GM19043 (cell line): ENCODE results near the gene RNH1.
"Not testable (repeated sequence)": the region's sequence is repeated elsewhere in the genome, so short reads cannot be mapped to it uniquely, and the experiment has no call there.

Source experiments
- ATAC-seq: cut with Tn5 transposase; IDR thresholded peaks from one replicate; pipeline ENCODE4 v1.9.1; 2021; ENCODE audit warnings: low read depth; ENCODE audit not compliant: unreplicated experiment

Gene RNH1

DNA sequence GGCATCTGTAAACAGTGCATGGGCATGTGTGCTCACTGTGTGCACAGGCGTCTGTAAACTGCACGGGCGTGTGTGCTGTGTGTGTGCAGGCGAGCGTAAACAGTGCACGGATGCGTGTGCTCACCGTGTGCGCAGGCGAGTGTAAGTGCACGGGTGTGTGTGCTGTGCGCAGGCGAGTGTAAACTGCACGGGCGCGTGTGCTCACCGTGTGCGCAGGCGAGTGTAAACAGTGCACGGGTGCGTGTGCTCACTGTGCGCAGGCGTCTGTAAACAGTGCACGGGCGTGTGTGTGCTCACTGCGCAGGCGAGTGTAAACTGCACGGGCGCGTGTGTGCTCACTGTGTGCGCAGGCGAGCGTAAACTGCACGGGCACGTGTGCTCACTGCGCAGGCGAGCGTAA, 22.4 kb downstream of the RNH1 start:
- no peak for ATAC-seq

DNA sequence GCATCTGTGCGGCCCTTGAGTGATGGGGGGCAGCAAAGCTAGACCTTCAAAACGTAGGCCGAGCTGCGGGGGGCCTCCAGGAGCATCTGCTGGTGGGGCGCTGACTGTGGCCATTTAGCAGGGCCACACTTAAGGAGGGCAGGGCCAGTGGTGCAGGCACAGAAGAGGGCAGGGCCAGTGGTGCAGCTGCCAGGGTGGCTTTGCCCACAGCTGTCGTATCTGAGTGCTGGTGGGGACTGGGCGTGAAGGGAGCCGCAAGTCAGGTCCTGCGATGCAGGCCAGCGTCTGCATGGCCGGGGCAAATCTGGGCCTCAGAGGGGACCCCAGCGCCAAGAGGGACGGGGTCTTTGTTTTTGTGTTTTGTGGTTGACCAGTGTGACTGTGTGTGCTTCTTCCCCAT, 27.7 kb downstream of the RNH1 start:
- ATAC-seq: no peak

DNA sequence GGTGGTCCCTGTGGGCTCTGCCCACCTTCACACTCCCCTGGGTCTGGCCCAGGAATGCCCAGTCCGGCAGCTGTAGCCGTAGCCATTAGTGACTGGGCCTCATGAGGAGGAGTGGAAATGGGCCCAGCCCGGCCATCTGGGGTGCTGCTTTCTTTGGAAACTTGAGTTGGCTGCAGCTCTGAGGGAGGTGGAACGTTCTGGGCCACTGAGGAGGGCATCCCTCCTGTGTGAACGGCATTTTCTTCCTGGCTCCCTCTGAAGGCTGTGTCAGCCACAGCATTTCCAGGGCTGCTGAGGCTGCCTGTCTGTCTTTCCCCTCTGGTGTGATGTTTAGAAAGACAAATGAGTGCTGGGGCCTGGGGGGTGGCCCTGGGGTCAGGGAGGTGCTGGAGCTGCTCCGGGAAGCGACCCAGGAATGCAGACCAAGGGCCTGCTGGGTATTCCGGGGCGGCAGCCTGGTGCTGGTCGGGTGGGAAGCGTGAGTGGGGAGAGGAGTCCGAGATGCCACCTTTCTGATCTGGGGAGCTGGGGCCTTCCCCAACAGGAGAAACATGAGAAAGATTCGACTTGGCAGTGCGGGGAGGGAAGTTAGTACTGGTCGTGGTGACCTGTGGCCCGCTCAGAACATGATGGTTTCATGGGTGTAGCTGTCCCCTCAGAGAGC, 29.9 kb downstream of the RNH1 start:
- no peak for ATAC-seq

DNA sequence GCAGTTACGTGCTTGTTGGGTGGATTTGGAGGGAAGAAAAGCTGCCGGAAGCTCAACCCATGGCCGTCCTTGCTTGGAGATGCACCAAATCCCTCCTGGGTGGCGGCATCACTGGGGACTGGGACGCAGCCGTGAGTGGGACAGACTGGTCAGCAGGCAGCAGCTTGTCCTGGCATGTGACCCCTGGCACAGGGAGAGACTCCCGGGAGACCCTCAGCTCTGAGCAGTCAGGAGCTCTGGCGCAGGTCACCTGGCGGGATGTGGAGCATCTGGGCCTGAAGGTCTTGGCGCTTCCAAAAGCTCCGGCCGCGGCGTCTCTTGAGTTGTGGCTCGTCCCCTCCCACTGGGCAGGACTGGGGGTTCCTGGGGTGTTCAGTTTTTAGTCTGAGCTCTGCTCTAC, 30.6 kb downstream of the RNH1 start:
- ATAC-seq: no peak

GRCh38 chr11:475941-476340, 31.1 kb downstream of the RNH1 start:
- no peak for ATAC-seq

DNA sequence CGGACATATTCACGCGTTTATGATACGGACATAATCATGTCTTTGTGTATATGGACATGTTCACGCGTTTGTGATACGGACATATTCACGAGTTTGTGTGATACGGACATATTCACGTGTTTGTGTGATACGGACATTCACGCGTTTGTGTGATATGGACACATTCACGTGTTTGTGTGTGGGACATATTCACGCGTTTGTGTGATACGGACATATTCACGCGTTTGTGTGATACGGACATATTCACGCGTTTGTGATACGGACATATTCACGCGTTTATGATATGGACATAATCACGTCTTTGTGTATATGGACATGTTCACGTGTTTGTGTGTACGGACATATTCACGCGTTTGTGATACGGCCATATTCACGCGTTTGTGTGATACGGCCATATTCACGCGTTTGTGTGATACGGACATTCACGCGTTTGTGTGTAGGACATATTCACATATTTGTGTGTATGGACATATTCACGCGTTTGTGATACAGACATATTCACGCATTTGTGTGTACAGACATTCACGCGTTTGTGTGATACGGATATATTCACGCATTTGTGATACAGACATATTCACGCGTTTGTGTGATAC, 32.0 kb downstream of the RNH1 start:
- ATAC-seq: no peak

DNA sequence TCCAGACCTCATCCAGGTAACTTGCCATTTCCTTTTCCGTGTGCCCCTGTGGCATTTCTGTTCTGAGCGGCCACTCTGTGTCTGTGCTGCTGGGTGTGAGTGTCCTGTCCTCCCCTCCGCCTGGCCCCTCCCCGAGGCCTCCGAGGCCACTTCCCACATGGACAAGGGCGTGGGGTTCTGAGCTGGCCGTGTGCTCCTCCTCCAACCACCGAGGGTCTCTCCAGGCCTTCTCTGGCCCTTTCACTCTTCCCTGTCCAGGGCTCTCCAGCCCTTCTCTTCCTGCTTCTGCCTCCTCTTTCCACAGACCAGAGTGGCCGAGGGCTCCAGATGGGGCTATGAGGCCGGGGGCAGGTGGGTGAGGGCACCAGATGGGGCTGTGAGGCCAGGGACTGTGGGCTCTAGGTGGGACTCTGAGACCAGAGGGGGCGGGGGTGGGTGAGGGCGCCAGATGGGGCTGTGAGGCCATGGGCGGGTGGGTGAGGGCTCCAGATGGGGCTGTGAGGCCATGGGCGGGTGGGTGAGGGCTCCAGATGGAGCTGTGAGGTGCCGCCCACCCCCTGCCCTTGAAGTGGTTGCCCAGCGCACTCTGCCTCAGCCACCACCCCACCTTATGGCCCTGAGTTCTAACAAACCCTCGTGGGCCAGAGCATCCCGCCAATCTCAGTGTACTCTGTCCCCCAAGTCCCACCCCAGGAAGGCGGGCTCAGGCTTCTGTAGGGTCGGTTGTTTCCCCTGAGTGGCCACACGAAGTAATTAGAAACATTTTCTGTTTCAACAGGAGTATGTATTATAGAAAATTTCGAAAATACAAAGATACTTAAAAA, 32.9 kb downstream of the RNH1 start:
- ATAC-seq: no peak

- ATAC-seq: no peak
Measured at GRCh38 chr11:473415-473814, 33.6 kb downstream of the RNH1 start.

DNA sequence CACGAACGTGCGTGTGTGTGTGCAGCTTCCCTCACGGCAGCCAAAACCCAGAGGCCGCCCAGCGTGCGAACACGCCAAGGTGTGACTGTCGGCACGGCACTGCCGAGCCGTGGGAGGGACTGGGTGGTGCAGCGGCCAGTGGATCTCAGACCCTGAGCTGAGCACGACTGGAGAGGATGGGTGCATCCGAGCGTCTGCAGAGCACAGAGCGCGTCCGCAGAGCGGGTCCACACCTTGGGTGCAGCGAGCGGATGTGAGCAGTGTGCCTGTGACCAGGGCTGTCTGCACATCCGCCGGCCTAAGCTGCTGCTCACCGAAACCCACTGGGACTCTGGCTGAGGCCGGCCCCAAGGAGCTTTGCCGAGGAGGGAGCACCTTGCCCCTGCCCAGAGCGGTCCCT, 34.2 kb downstream of the RNH1 start:
- no peak for ATAC-seq

DNA sequence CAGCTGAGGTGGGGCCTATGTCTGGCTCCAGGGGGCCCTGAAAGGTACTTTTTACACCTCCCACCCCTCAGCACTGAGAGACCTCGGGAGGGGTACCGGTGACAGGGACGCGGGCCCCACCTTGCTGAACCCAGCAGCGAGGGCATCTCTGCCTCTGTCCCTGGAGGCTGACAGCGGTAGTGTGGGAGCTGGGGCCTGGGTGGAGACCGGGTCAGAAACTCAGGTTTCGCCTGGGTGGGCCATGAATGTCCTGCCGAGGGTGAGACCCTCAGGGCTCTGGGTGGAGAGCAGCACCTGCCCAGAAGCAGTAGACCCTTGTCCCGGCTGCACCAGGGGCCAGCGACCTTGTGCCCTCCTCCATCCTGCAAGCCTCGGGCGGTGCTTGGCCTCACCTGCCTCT, 34.8 kb downstream of the RNH1 start:
- no peak for ATAC-seq

- ATAC-seq: no peak
Measured at GRCh38 chr11:471468-472145, 35.4 kb downstream of the RNH1 start.

DNA sequence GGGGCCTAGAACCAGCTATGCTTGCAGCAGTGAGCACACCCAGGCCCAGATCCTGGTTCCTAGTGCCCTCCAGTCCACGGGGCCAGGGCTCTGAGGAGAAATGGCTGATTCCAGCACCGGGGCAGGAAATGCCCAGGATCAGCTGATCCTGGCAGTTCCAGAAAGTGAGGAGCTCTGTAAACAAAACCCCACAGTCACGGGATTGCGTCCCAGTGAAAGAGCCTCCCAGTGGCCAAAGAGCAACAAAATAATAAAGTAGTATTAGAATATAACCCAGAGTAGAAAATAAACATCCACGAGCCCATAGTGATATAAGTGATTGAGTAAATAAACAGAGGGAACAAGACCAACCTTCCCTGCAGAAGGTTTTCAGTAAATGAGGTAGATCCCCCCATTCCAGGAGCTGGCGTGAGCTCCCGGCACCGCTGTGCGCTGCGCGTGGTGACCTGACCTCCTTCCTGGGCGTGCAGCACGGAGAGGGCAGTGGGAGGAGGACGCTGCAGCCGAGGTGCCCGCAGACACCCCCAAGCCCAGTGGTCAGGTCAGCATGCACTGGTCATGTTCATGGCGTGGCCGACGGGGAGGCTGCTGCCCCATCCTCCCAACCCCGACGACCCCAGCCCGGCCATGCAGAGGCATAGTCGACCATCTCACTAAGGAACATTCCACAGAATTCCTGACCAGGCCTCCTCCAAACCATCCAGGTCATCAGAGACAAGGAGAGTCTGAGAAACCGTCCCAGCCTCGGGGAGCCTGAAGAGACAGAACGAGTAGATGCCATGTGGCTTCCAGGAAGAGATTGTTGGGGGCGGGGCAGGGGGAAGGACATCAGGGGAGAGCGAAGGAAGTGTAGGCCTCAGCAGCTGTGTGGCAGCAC, 37.1 kb downstream of the RNH1 start:
- no peak for ATAC-seq

- ATAC-seq: not testable (repeated sequence)
Measured at GRCh38 chr11:469026-469683, 37.9 kb downstream of the RNH1 start.

DNA sequence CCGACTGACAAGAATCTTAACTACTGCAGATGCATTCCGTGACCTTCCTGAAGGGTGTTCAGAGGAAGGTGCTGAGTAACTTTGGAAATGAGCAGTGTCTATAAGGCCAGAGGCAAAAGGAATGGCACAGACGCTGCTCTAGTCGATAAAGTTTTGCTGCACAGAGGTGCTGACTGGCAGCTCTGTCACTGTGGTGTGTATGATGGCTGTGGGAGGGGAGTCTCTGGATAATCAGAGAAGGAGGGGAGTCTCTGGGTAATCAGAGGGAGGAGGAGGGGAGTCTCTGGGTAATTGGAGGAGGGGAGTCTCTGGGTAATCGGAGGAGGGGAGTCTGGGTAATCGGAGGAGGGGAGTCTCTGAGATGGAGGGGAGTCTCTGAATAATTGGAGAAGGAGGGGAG, 38.5 kb downstream of the RNH1 start:
- no peak for ATAC-seq

DNA sequence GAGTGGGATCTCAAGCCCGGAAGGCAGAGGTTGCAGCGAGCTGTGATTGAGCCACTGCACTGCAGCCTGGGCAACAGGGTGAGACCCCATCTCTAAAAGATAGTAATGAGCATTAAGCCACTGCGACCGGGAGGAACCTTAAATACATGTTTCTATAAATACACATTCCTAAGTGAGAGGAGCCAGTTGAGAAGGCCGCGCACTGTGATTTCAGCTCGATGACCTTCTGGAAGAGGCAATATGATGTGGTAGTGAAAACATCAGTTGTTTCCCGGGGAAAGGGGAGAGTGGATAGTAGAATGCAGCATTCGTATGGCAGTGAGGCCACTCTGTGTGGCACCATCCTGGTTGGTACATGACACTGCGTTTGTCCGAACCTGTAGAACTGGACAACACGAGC, 39.0 kb downstream of the RNH1 start:
- ATAC-seq: no peak

GRCh38 chr11:465896-466530, 41.0 kb downstream of the RNH1 start:
- ATAC-seq: no peak

DNA sequence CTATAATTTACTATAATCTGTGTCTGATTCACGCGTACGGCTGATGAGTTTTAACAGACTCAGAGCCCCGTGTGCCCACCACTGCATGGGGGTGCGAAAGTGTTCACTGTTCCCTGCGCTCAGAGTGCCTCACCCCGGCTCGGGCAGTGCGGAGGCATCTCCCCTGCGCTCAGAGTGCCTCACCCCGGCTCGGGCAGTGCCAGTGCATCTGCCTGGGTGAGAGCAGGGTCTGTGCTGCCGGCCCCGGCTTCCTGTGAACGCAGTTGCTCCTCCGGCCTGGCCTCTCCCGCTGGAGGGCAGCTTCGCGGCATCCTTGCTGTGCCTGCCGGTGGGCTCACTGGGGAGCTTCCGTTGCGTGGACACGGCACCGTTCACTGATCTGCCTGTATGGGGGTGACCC, 42.7 kb downstream of the RNH1 start:
- no peak for ATAC-seq

- ATAC-seq: no peak
Measured at GRCh38 chr11:462107-462890, 44.7 kb downstream of the RNH1 start.

DNA sequence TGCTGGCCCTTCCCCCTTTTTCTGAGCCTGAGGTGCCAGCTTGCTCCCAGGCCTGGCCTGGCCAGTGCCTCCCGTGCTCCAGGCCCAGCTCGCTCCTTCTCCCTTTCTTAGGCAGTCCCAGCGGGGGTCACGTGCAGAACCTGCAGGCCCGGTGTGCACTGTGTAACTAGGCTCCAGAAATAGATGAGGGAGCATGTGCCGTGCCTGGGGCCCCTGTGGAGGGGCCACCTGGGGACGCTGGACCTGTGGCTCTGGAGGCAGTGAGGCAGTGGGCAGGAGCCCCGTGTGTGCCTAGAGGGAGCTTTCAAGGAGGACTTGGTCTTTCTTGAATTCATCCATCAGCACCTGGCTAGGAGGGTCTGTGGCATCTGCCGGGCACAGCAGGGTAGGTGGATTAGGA, 45.4 kb downstream of the RNH1 start:
- ATAC-seq: no peak
